ENCODE data around the gene ARHGAP24. TPM values are rescaled to one million over a fixed set of nuclear protein-coding genes. Genes with fewer than 3 reads are reported as not detected.
A peak's percentile ranks its signal among the peaks of the same experiment; 100 is the strongest.
"Not testable (repeated sequence)": the region's sequence is repeated elsewhere in the genome, so short reads cannot be mapped to it uniquely, and the experiment has no call there.

ARHGAP24 gene
- total and polyA plus RNA-seq, 8 donors = 10.5 to 34.7 (median 17.1) TPM

- H3K4me3 ChIP-seq = no peak overlapping the region
- no peak for ATAC-seq
- H3K27ac ChIP-seq = no peak overlapping the region
- no peaks in the 10 kb centered on the region for H3K36me3 ChIP-seq
- no peaks in the 10 kb centered on the region for H3K27me3 ChIP-seq
- no peaks in the 10 kb centered on the region for H3K9me3 ChIP-seq
- TF ChIP-seq CTCF (IDR thresholded peaks at IDR 0.05) = no peak
- intact Hi-C loops (cut with DNase I) = no loop called here
- FAIRE-seq = no peak
- no peaks in the 10 kb centered on the region for H3K4me1 ChIP-seq
- WGBS, 2 donors = 42 to 66% methylated on average over 2 of the region's 2 CpGs
- no peak for DNase-seq
Observed at GRCh38 chr4:85512446-85513205, 37.7 kb downstream of the ARHGAP24 start.

GRCh38 chr4:85514117-85514516, 39.2 kb downstream of the ARHGAP24 start:
- ATAC-seq = peak in 2 of 4 donors; percentile 60 to 69
- no peak overlapping the region for H3K27ac ChIP-seq
- no peaks in the 10 kb centered on the region for H3K4me1 ChIP-seq
- no peak for DNase-seq
- no peak overlapping the region for H3K4me3 ChIP-seq
- 76 to 81% methylated on average over 1 of the region's 1 CpG for WGBS, 2 donors
- no peaks in the 10 kb centered on the region for H3K36me3 ChIP-seq
- no peaks in the 10 kb centered on the region for H3K9me3 ChIP-seq
- H3K27me3 ChIP-seq = no peaks in the 10 kb centered on the region
- FAIRE-seq = no peak
- no peak for TF ChIP-seq CTCF (IDR thresholded peaks at IDR 0.05)
- intact Hi-C loops (cut with DNase I) = no loop called here

- no peaks in the 10 kb centered on the region for H3K9me3 ChIP-seq
- H3K36me3 ChIP-seq = no peaks in the 10 kb centered on the region
- TF ChIP-seq CTCF (IDR thresholded peaks at IDR 0.05) = no peak
- H3K4me3 ChIP-seq = no peak overlapping the region
- FAIRE-seq (no peak), ATAC-seq (no peak), DNase-seq (no peak)
- no peak overlapping the region for H3K27ac ChIP-seq
- intact Hi-C loops (cut with DNase I) = no loop called here
- WGBS, 2 donors = 94 to 95% methylated on average over 5 of the region's 5 CpGs
- H3K4me1 ChIP-seq = no peaks in the 10 kb centered on the region
- H3K27me3 ChIP-seq = no peaks in the 10 kb centered on the region
Observed at GRCh38 chr4:85514783-85515182, 39.8 kb downstream of the ARHGAP24 start.

GRCh38 chr4:85515701-85516100, 40.8 kb downstream of the ARHGAP24 start:
- TF ChIP-seq CTCF (IDR thresholded peaks at IDR 0.05) = no peak
- no peaks in the 10 kb centered on the region for H3K27me3 ChIP-seq
- 0 to 79% methylated on average over 1 of the region's 1 CpG for WGBS, 2 donors
- intact Hi-C loops (cut with DNase I) = no loop called here
- FAIRE-seq (no peak), DNase-seq (no peak), ATAC-seq (no peak)
- H3K4me1 ChIP-seq = no peaks in the 10 kb centered on the region
- no peaks in the 10 kb centered on the region for H3K36me3 ChIP-seq
- H3K27ac ChIP-seq = no peak overlapping the region
- H3K4me3 ChIP-seq = no peak overlapping the region
- H3K9me3 ChIP-seq = no peaks in the 10 kb centered on the region

- H3K36me3 ChIP-seq; H3K27me3 ChIP-seq; FAIRE-seq; ATAC-seq; H3K4me1 ChIP-seq; H3K4me3 ChIP-seq; H3K9me3 ChIP-seq; intact Hi-C loops (cut with DNase I); H3K27ac ChIP-seq; DNase-seq: not testable (repeated sequence)
- 77 to 86% methylated on average over 3 of the region's 3 CpGs for WGBS, 2 donors
Observed at GRCh38 chr4:85518526-85518925, 43.6 kb downstream of the ARHGAP24 start.
